Ovary (tissue), 3 donors: ENCODE measurements around the gene NGLY1.

ENCODE experiments used
- POLR2A ChIP-seq: fragments of 450-650 bp; IDR thresholded peaks from one replicate; pipeline ENCODE4 v1.6.1; 2017; ENCODE audit warnings: antibody characterized with exemption, mild to moderate bottlenecking, moderate library complexity
- TF ChIP-seq, protein P1 (sequence below), 3 donors: fragments of 450-650 bp in 2 of 3; fragments of 200-600 bp in 1 of 3; IDR thresholded peaks; one replicate each; pipeline versions ENCODE4 v1.5.1 to v1.8.0; 2016 to 2022; ENCODE audit warnings: antibody characterized with exemption in 3 of 3, mild to moderate bottlenecking in 1 of 3
- donor health status: DM: no; HTN: no; CAD: no.

GRCh38 chr3:25781145-25781757 lies 2.0 kb downstream of the NGLY1 start:
- no peak for TF ChIP-seq POLR2A
- TF ChIP-seq, protein P1, sequence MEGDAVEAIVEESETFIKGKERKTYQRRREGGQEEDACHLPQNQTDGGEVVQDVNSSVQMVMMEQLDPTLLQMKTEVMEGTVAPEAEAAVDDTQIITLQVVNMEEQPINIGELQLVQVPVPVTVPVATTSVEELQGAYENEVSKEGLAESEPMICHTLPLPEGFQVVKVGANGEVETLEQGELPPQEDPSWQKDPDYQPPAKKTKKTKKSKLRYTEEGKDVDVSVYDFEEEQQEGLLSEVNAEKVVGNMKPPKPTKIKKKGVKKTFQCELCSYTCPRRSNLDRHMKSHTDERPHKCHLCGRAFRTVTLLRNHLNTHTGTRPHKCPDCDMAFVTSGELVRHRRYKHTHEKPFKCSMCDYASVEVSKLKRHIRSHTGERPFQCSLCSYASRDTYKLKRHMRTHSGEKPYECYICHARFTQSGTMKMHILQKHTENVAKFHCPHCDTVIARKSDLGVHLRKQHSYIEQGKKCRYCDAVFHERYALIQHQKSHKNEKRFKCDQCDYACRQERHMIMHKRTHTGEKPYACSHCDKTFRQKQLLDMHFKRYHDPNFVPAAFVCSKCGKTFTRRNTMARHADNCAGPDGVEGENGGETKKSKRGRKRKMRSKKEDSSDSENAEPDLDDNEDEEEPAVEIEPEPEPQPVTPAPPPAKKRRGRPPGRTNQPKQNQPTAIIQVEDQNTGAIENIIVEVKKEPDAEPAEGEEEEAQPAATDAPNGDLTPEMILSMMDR (IDR thresholded peaks at IDR 0.05) = no peak
